WTC11 (cell line): ENCODE data around the gene PPM1L. TPM values are rescaled to one million over a fixed set of nuclear protein-coding genes. Genes with fewer than 3 reads are reported as not detected.

Experiments
- ATAC-seq: fragments of 200-7000 bp; cut with Tn5 transposase; 2 replicates; pipeline ENCODE4 v1.10.0; 2021; ENCODE audit warnings: mild to moderate bottlenecking, moderate library complexity
- CTCF ChIA-PET: fragments of 300-600 bp; sonication (Branson Sonifier 250); formaldehyde crosslinking; loops from one replicate; lab custom pipeline; 2021; ENCODE audit warnings: antibody characterized with exemption; lab: Charles Lee
- POLR2A ChIA-PET: fragments of 350-600 bp; sonication (Branson Sonifier 250); formaldehyde crosslinking; loops from one replicate; lab custom pipeline; 2021; ENCODE audit warnings: antibody characterized with exemption; lab: Charles Lee
- DNase-seq: peaks from one replicate; pipeline ENCODE4 v3.0.0; 2021; ENCODE audit warnings: low spot score
- H3K27ac Mint-ChIP-seq: 2 replicates; pipeline ENCODE4 v1.8.0; 2021; ENCODE audit warnings: mixed read lengths
- H3K27me3 Mint-ChIP-seq: 2 replicates; pipeline ENCODE4 v1.8.0; 2021; ENCODE audit warnings: low read depth, mild to moderate bottlenecking, moderate library complexity, mixed read lengths
- H3K36me3 Mint-ChIP-seq: 2 replicates; pipeline ENCODE4 v1.8.0; 2021; ENCODE audit warnings: mixed read lengths
- H3K4me1 Mint-ChIP-seq: 2 replicates; pipeline ENCODE4 v1.8.0; 2022; ENCODE audit warnings: mixed read lengths
- H3K4me3 Mint-ChIP-seq: 2 replicates; pipeline ENCODE4 v1.8.0; 2021; ENCODE audit warnings: mild to moderate bottlenecking, moderate library complexity, mixed read lengths
- H3K9me3 Mint-ChIP-seq: 2 replicates; pipeline ENCODE4 v1.8.0; 2021; ENCODE audit warnings: mixed read lengths
- AFF4 ChIP-seq: sonication (generic); formaldehyde crosslinking; IDR thresholded peaks from 2 replicates; pipeline ENCODE4 v1.8.1; 2023; ENCODE audit warnings: mild to moderate bottlenecking, missing genetic modification reagents, borderline replicate concordance
- ATF1 ChIP-seq: sonication (generic); formaldehyde crosslinking; IDR thresholded peaks from 2 replicates; pipeline ENCODE4 v1.8.1; 2023; ENCODE audit warnings: mild to moderate bottlenecking, moderate library complexity, missing genetic modification reagents
- ATF2 ChIP-seq: sonication (generic); formaldehyde crosslinking; IDR thresholded peaks from 2 replicates; pipeline ENCODE4 v1.8.1; 2022; ENCODE audit warnings: low read depth, missing genetic modification reagents, borderline replicate concordance
- ATF3 ChIP-seq: sonication (generic); formaldehyde crosslinking; conservative IDR thresholded peaks from 2 replicates; pipeline ENCODE4 v1.8.1; 2022; ENCODE audit warnings: mild to moderate bottlenecking, missing genetic modification reagents
- ATF6 ChIP-seq: sonication (generic); formaldehyde crosslinking; IDR thresholded peaks from 2 replicates; pipeline ENCODE4 v1.8.1; 2023; ENCODE audit warnings: mild to moderate bottlenecking, missing genetic modification reagents
- E2F5 ChIP-seq: sonication (generic); formaldehyde crosslinking; IDR thresholded peaks from 2 replicates; pipeline ENCODE4 v1.8.1; 2022; ENCODE audit warnings: mild to moderate bottlenecking, moderate library complexity, missing genetic modification reagents
- ELF4 ChIP-seq: sonication (generic); formaldehyde crosslinking; IDR thresholded peaks from 2 replicates; pipeline ENCODE4 v1.8.1; 2022; ENCODE audit warnings: low read depth, mild to moderate bottlenecking, moderate library complexity, missing genetic modification reagents
- EMX1 ChIP-seq: fragments of 250-450 bp; sonication (Bioruptor Pico); IDR thresholded peaks from 2 replicates; pipeline ENCODE4 v1.8.0; 2021; ENCODE audit warnings: mild to moderate bottlenecking
- FOXP4 ChIP-seq: sonication (generic); formaldehyde crosslinking; IDR thresholded peaks from 2 replicates; pipeline ENCODE4 v1.8.0; 2022; ENCODE audit warnings: mild to moderate bottlenecking, missing genetic modification reagents
- HMGXB4 ChIP-seq: sonication (generic); formaldehyde crosslinking; IDR thresholded peaks from 2 replicates; pipeline ENCODE4 v1.8.1; 2023; ENCODE audit warnings: mild to moderate bottlenecking, moderate library complexity, missing genetic modification reagents
- IRF2 ChIP-seq: sonication (generic); formaldehyde crosslinking; IDR thresholded peaks from 2 replicates; pipeline ENCODE4 v1.8.0; 2022; ENCODE audit warnings: low read depth, missing genetic modification reagents, borderline replicate concordance
- JUN ChIP-seq: sonication (generic); formaldehyde crosslinking; IDR thresholded peaks from 2 replicates; pipeline ENCODE4 v1.8.0; 2023; ENCODE audit warnings: mild to moderate bottlenecking, missing genetic modification reagents
- NFE2L1 ChIP-seq: sonication (generic); formaldehyde crosslinking; IDR thresholded peaks from 2 replicates; pipeline ENCODE4 v1.8.1; 2023; ENCODE audit warnings: missing genetic modification reagents
- NR2C2 ChIP-seq: sonication (generic); formaldehyde crosslinking; IDR thresholded peaks from 2 replicates; pipeline ENCODE4 v1.8.0; 2022; ENCODE audit warnings: mild to moderate bottlenecking, missing genetic modification reagents
- OVOL2 ChIP-seq: fragments of 250-450 bp; sonication (Bioruptor Pico); IDR thresholded peaks from 2 replicates; pipeline ENCODE4 v1.9.0; 2021; ENCODE audit warnings: mild to moderate bottlenecking, borderline replicate concordance
- SMAD4 ChIP-seq: sonication (generic); formaldehyde crosslinking; IDR thresholded peaks from 2 replicates; pipeline ENCODE4 v1.8.0; 2022; ENCODE audit warnings: mild to moderate bottlenecking, missing genetic modification reagents
- STAT6 ChIP-seq: sonication (generic); formaldehyde crosslinking; conservative IDR thresholded peaks from 2 replicates; pipeline ENCODE4 v1.8.1; 2023; ENCODE audit warnings: mild to moderate bottlenecking, low read depth, missing genetic modification reagents, moderate library complexity
- TEAD4 ChIP-seq: sonication (generic); formaldehyde crosslinking; IDR thresholded peaks from 2 replicates; pipeline ENCODE4 v1.8.0; 2022; ENCODE audit warnings: mild to moderate bottlenecking, missing genetic modification reagents
- ZBTB21 ChIP-seq: sonication (generic); formaldehyde crosslinking; IDR thresholded peaks from 2 replicates; pipeline ENCODE4 v1.8.1; 2023; ENCODE audit warnings: mild to moderate bottlenecking, missing genetic modification reagents, borderline replicate concordance
- ZNF232 ChIP-seq: sonication (generic); formaldehyde crosslinking; IDR thresholded peaks from 2 replicates; pipeline ENCODE4 v1.8.0; 2022; ENCODE audit warnings: mild to moderate bottlenecking, missing genetic modification reagents
- ZNF263 ChIP-seq: sonication (generic); formaldehyde crosslinking; IDR thresholded peaks from 2 replicates; pipeline ENCODE4 v1.8.1; 2022; ENCODE audit warnings: low read depth, mild to moderate bottlenecking, moderate library complexity, missing genetic modification reagents
- total RNA-seq: library from RNA; stranded (reverse); gene quantifications from 3 replicates; pipeline ENCODE4 v1.2.3, GENCODE V29; 2021

The PPM1L gene
- total RNA-seq, 1 experiment from 2014 or later, result 18.1 TPM

GRCh38 chr3:160820022-160820421, 64.0 kb downstream of the PPM1L start (continued):
- no peak for TF ChIP-seq FOXP4 (CRISPR knock-in tag)
- TF ChIP-seq, all 79 proteins: peak for 0

GRCh38 chr3:160820430-160820829, 64.4 kb downstream of the PPM1L start:
- H3K4me1 Mint-ChIP-seq, result peaks cover 16% of the 10 kb centered on the region
- TF ChIP-seq ELF4 (CRISPR knock-in tag) (no peak), TEAD4 (CRISPR knock-in tag) (no peak), ATF3 (CRISPR knock-in tag) (no peak), OVOL2 (CRISPR knock-in tag) (no peak), ATF2 (CRISPR knock-in tag) (no peak), E2F5 (CRISPR knock-in tag) (no peak), ZBTB21 (no peak), NFE2L1 (CRISPR knock-in tag) (no peak), STAT6 (CRISPR knock-in tag) (no peak), AFF4 (CRISPR knock-in tag) (no peak), JUN (CRISPR knock-in tag) (no peak), ATF1 (CRISPR knock-in tag) (no peak), EMX1 (CRISPR knock-in tag) (no peak), ZNF232 (CRISPR knock-in tag) (no peak), ZNF263 (CRISPR knock-in tag) (no peak), IRF2 (CRISPR knock-in tag) (no peak), SMAD4 (CRISPR knock-in tag) (no peak), NR2C2 (no peak), ATF6 (CRISPR knock-in tag) (no peak), HMGXB4 (CRISPR knock-in tag) (no peak)
- H3K4me3 Mint-ChIP-seq, result no peak overlapping the region
- no peak for ATAC-seq
- CTCF ChIA-PET, result no interaction called here
- H3K27me3 Mint-ChIP-seq, result no peaks in the 10 kb centered on the region
- no peaks in the 10 kb centered on the region for H3K36me3 Mint-ChIP-seq
- DNase-seq, result no peak
- POLR2A ChIA-PET, result interaction anchor here (0.6 kb wide), 1 partner anchor 819 kb away, joined by 3 read pairs; no protein-coding TSS in a partner anchor
- no peaks in the 10 kb centered on the region for H3K9me3 Mint-ChIP-seq
- no peak overlapping the region for H3K27ac Mint-ChIP-seq
